Measurements from ENCODE around the gene SEC63.
"Not testable (repeated sequence)": the region's sequence is repeated elsewhere in the genome, so short reads cannot be mapped to it uniquely, and the experiment has no call there.

The SEC63 gene

GRCh38 chr6:107866606-107867301 is 91.3 kb downstream of the SEC63 start:
- TF ChIP-seq CTCF (IDR thresholded peaks at IDR 0.05; ENCODE audit: insufficient read depth, low read length, poor library complexity, severe bottlenecking): peak; percentile 60
- DNase-seq (ENCODE audit: extremely low read depth, insufficient read length): peak; percentile 20
- Histone ChIP-seq H3K27me3 (replicated peaks; ENCODE audit: control insufficient read depth, insufficient read depth, low read length) (no peaks in the 10 kb centered on the region), H3K36me3 (ENCODE audit: control insufficient read depth, insufficient read depth, low read length) (no peaks in the 10 kb centered on the region; the same call in 1 of the 2 replicates), H3K4me3 (replicated peaks; ENCODE audit: low read depth, low read length) (no peak overlapping the region)

GRCh38 chr6:107864226-107865127 is 93.5 kb downstream of the SEC63 start:
- DNase-seq (ENCODE audit: extremely low read depth, insufficient read length): no peak
- no peak overlapping the region for H3K4me3 ChIP-seq (replicated peaks; ENCODE audit: low read depth, low read length)
- TF ChIP-seq CTCF (IDR thresholded peaks at IDR 0.05; ENCODE audit: insufficient read depth, low read length, poor library complexity, severe bottlenecking): no peak
- H3K27me3 ChIP-seq (replicated peaks; ENCODE audit: control insufficient read depth, insufficient read depth, low read length): no peaks in the 10 kb centered on the region
- no peaks in the 10 kb centered on the region; the same call in 1 of the 2 replicates for H3K36me3 ChIP-seq (ENCODE audit: control insufficient read depth, insufficient read depth, low read length)

GRCh38 chr6:107862383-107862782 is 95.6 kb downstream of the SEC63 start:
- H3K36me3 ChIP-seq (ENCODE audit: control insufficient read depth, insufficient read depth, low read length): no peaks in the 10 kb centered on the region; the same call in 1 of the 2 replicates
- TF ChIP-seq CTCF (IDR thresholded peaks at IDR 0.05; ENCODE audit: insufficient read depth, low read length, poor library complexity, severe bottlenecking): no peak
- H3K27me3 ChIP-seq (replicated peaks; ENCODE audit: control insufficient read depth, insufficient read depth, low read length): no peaks in the 10 kb centered on the region
- DNase-seq (ENCODE audit: extremely low read depth, insufficient read length): no peak
- no peak overlapping the region for H3K4me3 ChIP-seq (replicated peaks; ENCODE audit: low read depth, low read length)

- H3K36me3 ChIP-seq (ENCODE audit: control insufficient read depth, insufficient read depth, low read length); H3K4me3 ChIP-seq (replicated peaks; ENCODE audit: low read depth, low read length); H3K27me3 ChIP-seq (replicated peaks; ENCODE audit: control insufficient read depth, insufficient read depth, low read length); DNase-seq (ENCODE audit: extremely low read depth, insufficient read length): not testable (repeated sequence)
Measured at GRCh38 chr6:107860963-107861362, 97.0 kb downstream of the SEC63 start.

- not testable (repeated sequence) for H3K27me3 ChIP-seq (replicated peaks; ENCODE audit: control insufficient read depth, insufficient read depth, low read length); DNase-seq (ENCODE audit: extremely low read depth, insufficient read length); H3K36me3 ChIP-seq (ENCODE audit: control insufficient read depth, insufficient read depth, low read length); H3K4me3 ChIP-seq (replicated peaks; ENCODE audit: low read depth, low read length)
Measured at GRCh38 chr6:107860144-107860543, 97.9 kb downstream of the SEC63 start.

GRCh38 chr6:107853230-107853629 is 104.8 kb downstream of the SEC63 start:
- TF ChIP-seq CTCF (IDR thresholded peaks at IDR 0.05; ENCODE audit: insufficient read depth, low read length, poor library complexity, severe bottlenecking): no peak
- no peak overlapping the region for H3K4me3 ChIP-seq (replicated peaks; ENCODE audit: low read depth, low read length)

More at GRCh38 chr6:107853230-107853629, 104.8 kb downstream of the SEC63 start:
- no peaks in the 10 kb centered on the region for H3K36me3 ChIP-seq (ENCODE audit: control insufficient read depth, insufficient read depth, low read length)
- no peaks in the 10 kb centered on the region for H3K27me3 ChIP-seq (replicated peaks; ENCODE audit: control insufficient read depth, insufficient read depth, low read length)
- no peak for DNase-seq (ENCODE audit: extremely low read depth, insufficient read length)

All from GM06990 (cell line).